Fibroblast of lung (primary cell): Measurements from ENCODE around the gene NMU.

Experiments
- CTCF ChIP-seq, 2 donors: IDR thresholded peaks in 1 of 2; conservative IDR thresholded peaks in 1 of 2; 1 replicate in 1 of 2; 2 replicates in 1 of 2; pipeline ENCODE4 v1.5.1; 2011 to 2012; ENCODE audit warnings: low read length in 2 of 2, control low read depth in 1 of 2, inconsistent platforms in 1 of 2, low read depth in 1 of 2, mild to moderate bottlenecking in 1 of 2
- EZH2 ChIP-seq: IDR thresholded peaks from 2 replicates; pipeline ENCODE4 v1.5.1; 2012; ENCODE audit warnings: low read length, control low read depth, mild to moderate bottlenecking; ENCODE audit errors: missing control alignments

GRCh38 chr4:55588160-55588559 is 47.9 kb downstream of the NMU start:
- TF ChIP-seq CTCF (conservative IDR thresholded peaks at IDR 0.05 in 1 of 2, IDR thresholded peaks at IDR 0.05 in 1 of 2; ENCODE audit: low read depth in 1 of 2, low read length in 2 of 2), result no peak
- TF ChIP-seq EZH2, result no peak
